Measurements from ENCODE around the gene PSMA6. TPM values are rescaled to one million over a fixed set of nuclear protein-coding genes. Genes with fewer than 3 reads are reported as not detected.

PSMA6 gene
- total RNA-seq, 5 donors from 2014 or later (not counting 1 experiment from before 2014, with no cell fraction given): 93.6 to 109 (median 96.9) TPM

DNA sequence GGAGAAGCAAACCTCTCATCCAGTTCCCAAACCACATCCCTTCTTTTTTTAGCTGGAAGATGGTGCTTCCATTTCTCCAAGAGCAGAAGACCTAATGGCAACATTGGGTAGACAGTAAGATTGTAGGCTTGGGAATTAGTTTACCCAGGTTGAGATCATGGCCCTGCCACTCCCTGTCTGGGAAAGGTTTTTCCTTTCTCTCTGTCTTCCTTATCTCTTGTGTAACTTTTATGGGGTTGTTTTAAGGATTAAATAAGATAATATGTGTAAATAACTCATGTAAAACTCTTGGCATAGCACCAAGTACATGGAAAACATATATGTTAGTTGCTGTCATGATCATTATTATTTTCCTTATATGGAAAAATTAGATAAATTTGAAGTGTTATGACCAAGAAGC, 23.2 kb upstream of the PSMA6 start:
- DNase-seq (no peak), ATAC-seq (replicated peaks in 1 of 4) (no peak)
- Mint-ChIP-seq H3K4me1 (no peaks in the 10 kb centered on the region), H3K36me3 (peaks cover 38% of the 10 kb centered on the region), H3K27me3 (no peaks in the 10 kb centered on the region), H3K27ac (no peak overlapping the region), H3K4me3 (no peak overlapping the region), H3K9me3 (no peaks in the 10 kb centered on the region)
- POLR2A ChIA-PET: interaction anchor here in 1 of 2 donors (0.5 kb wide), 1 partner anchor 113 kb away, joined by 3 read pairs; no protein-coding TSS in a partner anchor
- peaks cover 2 to 38% of the 10 kb centered on the region in 2 donors for H3K36me3 ChIP-seq (ENCODE audit: control insufficient read depth in 2 of 2, extremely low read depth in 1 of 2, insufficient read depth in 1 of 2, low read length in 1 of 2)
- CTCF ChIA-PET: no interaction called here
- no peaks in the 10 kb centered on the region for H3K27me3 ChIP-seq (replicated peaks in 1 of 2; ENCODE audit: control insufficient read depth in 2 of 2, extremely low read depth in 1 of 2, insufficient read depth in 2 of 2, low read length in 1 of 2)
- H3K27ac ChIP-seq (ENCODE audit: low read length): no peak overlapping the region
- H3K4me3 ChIP-seq (ENCODE audit: control insufficient read depth in 1 of 2, extremely low read depth in 1 of 2, low read length in 1 of 2): no peak overlapping the region
- H3K9me3 ChIP-seq: no peaks in the 10 kb centered on the region
- no peaks in the 10 kb centered on the region for H3K4me1 ChIP-seq (ENCODE audit: control insufficient read depth in 1 of 2, extremely low read depth in 1 of 2, insufficient read depth in 2 of 2, low read length in 2 of 2)

DNA sequence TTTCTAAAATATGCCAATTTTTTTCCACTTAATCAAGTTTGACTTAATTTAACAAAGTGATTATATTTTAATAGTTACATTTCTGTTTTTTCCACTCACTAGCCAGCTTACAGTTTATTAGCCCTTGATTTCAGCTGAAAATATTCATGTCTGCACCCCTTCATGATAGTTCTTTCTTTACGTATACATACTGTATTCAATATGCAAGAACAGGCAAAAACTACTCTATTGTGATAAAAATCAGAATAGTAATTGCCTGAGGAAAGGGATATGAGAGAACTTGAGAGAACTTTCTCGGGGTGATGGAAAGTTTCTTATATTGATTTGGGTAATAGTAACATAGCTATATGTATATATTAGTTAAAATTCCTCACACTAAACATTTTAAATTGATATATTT, 17.4 kb upstream of the PSMA6 start:
- DNase-seq (no peak), ATAC-seq (replicated peaks in 1 of 4) (no peak)
- Mint-ChIP-seq H3K27ac (no peak overlapping the region), H3K27me3 (no peaks in the 10 kb centered on the region), H3K4me1 (no peaks in the 10 kb centered on the region), H3K9me3 (no peaks in the 10 kb centered on the region), H3K4me3 (no peak overlapping the region), H3K36me3 (peaks cover 45% of the 10 kb centered on the region)
- H3K36me3 ChIP-seq (ENCODE audit: control insufficient read depth in 2 of 2, extremely low read depth in 1 of 2, insufficient read depth in 1 of 2, low read length in 1 of 2): peaks cover 5 to 52% of the 10 kb centered on the region in 2 donors
- POLR2A ChIA-PET: interaction anchor here in 1 of 2 donors (0.7 kb wide), 1 partner anchor 119 kb away, joined by 3 read pairs; no protein-coding TSS in a partner anchor
- H3K9me3 ChIP-seq: no peaks in the 10 kb centered on the region
- CTCF ChIA-PET: no interaction called here
- H3K27me3 ChIP-seq (replicated peaks in 1 of 2; ENCODE audit: control insufficient read depth in 2 of 2, extremely low read depth in 1 of 2, insufficient read depth in 2 of 2, low read length in 1 of 2): no peaks in the 10 kb centered on the region
- WGBS (ENCODE audit: insufficient coverage): no CpG with 5 or more reads among the region's 2 CpGs
- no peak overlapping the region for H3K4me3 ChIP-seq (ENCODE audit: control insufficient read depth in 1 of 2, extremely low read depth in 1 of 2, low read length in 1 of 2)
- no peak overlapping the region for H3K27ac ChIP-seq (ENCODE audit: low read length)
- no peaks in the 10 kb centered on the region for H3K4me1 ChIP-seq (ENCODE audit: control insufficient read depth in 1 of 2, extremely low read depth in 1 of 2, insufficient read depth in 2 of 2, low read length in 2 of 2)

DNA sequence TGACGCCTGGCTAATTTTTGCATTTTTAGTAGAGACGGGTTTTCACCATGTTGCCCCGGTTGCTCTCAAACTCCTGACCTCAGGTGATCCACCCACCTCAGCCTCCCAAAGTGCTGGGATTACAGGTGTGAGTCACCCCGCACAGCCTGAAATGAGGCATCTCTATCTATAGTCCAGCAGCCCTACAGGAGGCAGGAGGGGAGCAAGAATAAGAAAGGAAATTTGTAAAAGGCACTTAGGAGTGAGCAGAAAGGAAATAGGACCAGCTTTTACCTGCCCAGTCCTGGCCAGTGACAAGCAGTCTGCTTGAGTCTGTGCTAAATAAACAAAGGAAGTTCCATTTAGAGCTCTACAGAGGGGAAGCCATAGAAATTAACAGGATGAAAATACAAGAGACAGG, 15.0 kb upstream of the PSMA6 start:
- no peaks in the 10 kb centered on the region for H3K4me1 ChIP-seq (ENCODE audit: control insufficient read depth in 1 of 2, extremely low read depth in 1 of 2, insufficient read depth in 2 of 2, low read length in 2 of 2)
- Mint-ChIP-seq H3K4me3 (no peak overlapping the region), H3K36me3 (peaks cover 43% of the 10 kb centered on the region), H3K27me3 (no peaks in the 10 kb centered on the region), H3K4me1 (no peaks in the 10 kb centered on the region), H3K27ac (no peak overlapping the region), H3K9me3 (no peaks in the 10 kb centered on the region)
- H3K36me3 ChIP-seq (ENCODE audit: control insufficient read depth in 2 of 2, extremely low read depth in 1 of 2, insufficient read depth in 1 of 2, low read length in 1 of 2): peaks cover 3 to 43% of the 10 kb centered on the region in 2 donors
- H3K4me3 ChIP-seq (ENCODE audit: control insufficient read depth in 1 of 2, extremely low read depth in 1 of 2, low read length in 1 of 2): no peak overlapping the region
- no peak for ATAC-seq (replicated peaks in 1 of 4)
- DNase-seq: no peak
- 100% methylated on average over 2 of the region's 4 CpGs for WGBS (ENCODE audit: insufficient coverage)
- H3K27me3 ChIP-seq (replicated peaks in 1 of 2; ENCODE audit: control insufficient read depth in 2 of 2, extremely low read depth in 1 of 2, insufficient read depth in 2 of 2, low read length in 1 of 2): no peaks in the 10 kb centered on the region
- POLR2A ChIA-PET: interaction anchor here in 1 of 2 donors (1.5 kb wide), 1 partner anchor 15 kb away, joined by 3 read pairs; the partner anchor contains the start of gene PSMA6
- no peaks in the 10 kb centered on the region for H3K9me3 ChIP-seq
- H3K27ac ChIP-seq (ENCODE audit: low read length): no peak overlapping the region
- CTCF ChIA-PET: no interaction called here

DNA sequence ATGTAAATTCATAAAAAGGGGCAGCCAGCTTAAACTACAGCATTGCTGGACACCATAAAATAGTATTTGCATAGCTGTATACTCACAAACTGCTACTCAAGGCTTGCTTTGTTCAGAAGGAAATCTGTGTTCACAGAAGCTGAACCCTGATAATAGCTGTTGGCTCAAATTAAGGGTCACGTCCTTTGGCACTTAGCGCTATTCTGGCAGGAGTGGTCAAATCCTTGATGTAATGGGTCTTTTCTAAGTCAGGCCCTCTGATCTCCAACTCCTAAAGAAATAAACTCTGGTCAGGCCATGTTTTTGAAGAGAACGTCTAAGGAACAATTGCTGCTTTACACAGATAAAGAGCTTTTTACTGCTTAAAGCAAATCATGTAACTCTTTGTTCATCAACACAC, 12.8 kb upstream of the PSMA6 start:
- Histone ChIP-seq H3K4me1 (ENCODE audit: control insufficient read depth in 1 of 2, extremely low read depth in 1 of 2, insufficient read depth in 2 of 2, low read length in 2 of 2) (no peaks in the 10 kb centered on the region), H3K4me3 (ENCODE audit: control insufficient read depth in 1 of 2, extremely low read depth in 1 of 2, low read length in 1 of 2) (no peak overlapping the region), H3K9me3 (no peaks in the 10 kb centered on the region), H3K27me3 (replicated peaks in 1 of 2; ENCODE audit: control insufficient read depth in 2 of 2, extremely low read depth in 1 of 2, insufficient read depth in 2 of 2, low read length in 1 of 2) (no peaks in the 10 kb centered on the region), H3K36me3 (ENCODE audit: control insufficient read depth in 2 of 2, extremely low read depth in 1 of 2, insufficient read depth in 1 of 2, low read length in 1 of 2) (peaks cover 3 to 29% of the 10 kb centered on the region in 2 donors), H3K27ac (ENCODE audit: low read length) (no peak overlapping the region)
- ATAC-seq (replicated peaks in 1 of 4): no peak
- no CpG with 5 or more reads among the region's 3 CpGs for WGBS (ENCODE audit: insufficient coverage)
- Mint-ChIP-seq H3K27me3 (no peaks in the 10 kb centered on the region), H3K27ac (no peak overlapping the region), H3K9me3 (no peaks in the 10 kb centered on the region), H3K4me3 (no peak overlapping the region), H3K36me3 (peaks cover 32% of the 10 kb centered on the region), H3K4me1 (peaks cover 0 to 5% (median 3%) of the 10 kb centered on the region in 3 donors)
- no peak for DNase-seq
- ChIA-PET POLR2A (interaction anchor here in 1 of 2 donors (0.7 kb wide), 1 partner anchor 115 kb away, joined by 3 read pairs; no protein-coding TSS in a partner anchor), CTCF (interaction anchor here in 1 of 2 donors (1.8 kb wide), 1 partner anchor 50 kb away, joined by 4 read pairs; no protein-coding TSS in a partner anchor)

DNA sequence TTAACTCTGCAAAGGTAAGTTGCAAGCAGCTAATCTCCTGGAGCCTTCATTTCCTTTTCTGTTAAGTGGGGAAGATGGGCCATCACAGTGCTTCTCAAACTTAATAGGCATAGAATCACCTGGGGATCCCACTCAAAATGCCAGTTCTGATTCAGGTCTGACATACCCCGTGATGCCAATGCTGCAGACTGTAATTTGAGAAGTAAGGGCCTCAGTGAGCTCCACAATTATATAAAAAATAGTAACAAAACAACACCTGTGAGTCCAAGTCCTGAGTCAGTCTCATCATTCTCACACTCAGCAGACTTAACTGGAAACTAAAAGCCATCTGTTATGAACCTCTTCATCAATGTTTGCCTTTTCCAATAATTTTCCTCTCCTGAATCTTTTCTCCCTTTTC, 10.8 kb upstream of the PSMA6 start:
- Mint-ChIP-seq H3K27me3 (no peaks in the 10 kb centered on the region), H3K9me3 (no peaks in the 10 kb centered on the region), H3K27ac (no peak overlapping the region), H3K4me3 (no peak overlapping the region), H3K36me3 (peaks cover 22% of the 10 kb centered on the region), H3K4me1 (peaks cover 19 to 25% (median 23%) of the 10 kb centered on the region in 3 donors)
- no peaks in the 10 kb centered on the region for H3K27me3 ChIP-seq (replicated peaks in 1 of 2; ENCODE audit: control insufficient read depth in 2 of 2, extremely low read depth in 1 of 2, insufficient read depth in 2 of 2, low read length in 1 of 2)
- H3K36me3 ChIP-seq (ENCODE audit: control insufficient read depth in 2 of 2, extremely low read depth in 1 of 2, insufficient read depth in 1 of 2, low read length in 1 of 2): peaks cover 3 to 16% of the 10 kb centered on the region in 2 donors
- H3K27ac ChIP-seq (ENCODE audit: low read length): no peak overlapping the region
- peaks cover 7 to 15% of the 10 kb centered on the region in 2 experiments for H3K4me1 ChIP-seq (ENCODE audit: control insufficient read depth in 1 of 2, extremely low read depth in 1 of 2, insufficient read depth in 2 of 2, low read length in 2 of 2)
- ChIA-PET CTCF (interaction anchor here in 1 of 2 donors (0.6 kb wide), 1 partner anchor 173 kb away, joined by 3 read pairs; no protein-coding TSS in a partner anchor), POLR2A (no interaction called here)
- no CpG with 5 or more reads among the region's 1 CpG for WGBS (ENCODE audit: insufficient coverage)
- DNase-seq: no peak
- H3K4me3 ChIP-seq (ENCODE audit: control insufficient read depth in 1 of 2, extremely low read depth in 1 of 2, low read length in 1 of 2): no peak overlapping the region
- no peak for ATAC-seq (replicated peaks in 1 of 4)
- no peaks in the 10 kb centered on the region for H3K9me3 ChIP-seq

DNA sequence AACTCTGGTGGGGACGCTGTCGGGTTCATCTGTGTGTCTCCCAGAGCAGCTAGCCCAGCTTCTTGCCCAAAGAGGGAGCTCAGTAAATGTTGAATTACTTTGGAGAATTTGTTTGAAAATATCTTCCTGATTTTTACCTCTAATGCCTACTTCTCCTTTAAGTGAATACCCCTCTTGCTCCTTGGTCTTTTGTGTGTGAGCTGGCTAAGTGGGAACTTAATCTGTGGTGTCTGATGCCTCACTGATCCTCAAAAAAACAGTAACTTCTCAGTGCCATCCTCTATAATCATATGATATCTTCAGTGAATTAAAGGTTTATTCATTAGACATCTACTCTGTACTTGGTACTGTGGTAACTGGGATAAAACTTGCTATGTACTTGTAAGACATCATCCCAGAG, 7.7 kb upstream of the PSMA6 start:
- WGBS (ENCODE audit: insufficient coverage): no CpG with 5 or more reads among the region's 2 CpGs
- Histone ChIP-seq H3K4me1 (ENCODE audit: control insufficient read depth in 1 of 2, extremely low read depth in 1 of 2, insufficient read depth in 2 of 2, low read length in 2 of 2) (peaks cover 11 to 27% of the 10 kb centered on the region in 2 experiments), H3K36me3 (ENCODE audit: control insufficient read depth in 2 of 2, extremely low read depth in 1 of 2, insufficient read depth in 1 of 2, low read length in 1 of 2) (peaks cover 0 to 4% of the 10 kb centered on the region in 2 donors), H3K4me3 (ENCODE audit: control insufficient read depth in 1 of 2, extremely low read depth in 1 of 2, low read length in 1 of 2) (no peak overlapping the region), H3K27ac (ENCODE audit: low read length) (peak overlapping the region; percentile 66), H3K27me3 (replicated peaks in 1 of 2; ENCODE audit: control insufficient read depth in 2 of 2, extremely low read depth in 1 of 2, insufficient read depth in 2 of 2, low read length in 1 of 2) (no peaks in the 10 kb centered on the region), H3K9me3 (no peaks in the 10 kb centered on the region)
- H3K4me3 Mint-ChIP-seq: no peak overlapping the region
- no peak for ATAC-seq (replicated peaks in 1 of 4)
- H3K4me1 Mint-ChIP-seq: peaks cover 33 to 36% (median 36%) of the 10 kb centered on the region in 3 donors
- no peaks in the 10 kb centered on the region for H3K9me3 Mint-ChIP-seq
- no peak for DNase-seq
- ChIA-PET CTCF (no interaction called here), POLR2A (no interaction called here)
- peaks cover 15% of the 10 kb centered on the region for H3K36me3 Mint-ChIP-seq
- H3K27ac Mint-ChIP-seq: peak overlapping the region; percentile 84 to 88
- no peaks in the 10 kb centered on the region for H3K27me3 Mint-ChIP-seq

Data from T-cell (primary cell).